Neural cell (in vitro differentiated cells): ENCODE data around the gene MMP13. TPM values are rescaled to one million over a fixed set of nuclear protein-coding genes. Genes with fewer than 3 reads are reported as not detected.

Source experiments
- H2AFZ ChIP-seq: fragments of 200-600, 300-800 bp; sonication (generic), shearing (Covaris generic); 2 replicates; pipeline ENCODE4 v1.6.0; 2014; ENCODE audit warnings: low read depth, mild to moderate bottlenecking, antibody characterized with exemption, low read length, moderate library complexity
- H3F3A ChIP-seq: fragments of 200-600 bp; shearing (Covaris generic); 2 replicates; pipeline ENCODE4 v1.6.1; 2016; ENCODE audit warnings: mild to moderate bottlenecking, moderate library complexity, mixed read lengths, antibody characterized with exemption, low read length; ENCODE audit not compliant: insufficient read depth, poor library complexity, severe bottlenecking
- H3K27ac ChIP-seq: fragments of 200-600, 300-800 bp; sonication (generic), shearing (Covaris generic); 2 replicates; pipeline ENCODE4 v1.5.1; 2014; ENCODE audit warnings: mild to moderate bottlenecking, low read length, moderate library complexity
- H3K27me3 ChIP-seq: fragments of 300-800, 200-600 bp; sonication (generic), shearing (Covaris generic); 2 replicates; pipeline ENCODE4 v1.6.0; 2014; ENCODE audit warnings: mild to moderate bottlenecking, low read depth, low read length, moderate library complexity; ENCODE audit not compliant: insufficient read depth
- H3K36me3 ChIP-seq: fragments of 300-800, 200-600 bp; sonication (generic), shearing (Covaris generic); 2 replicates; pipeline ENCODE4 v1.5.1; 2014; ENCODE audit warnings: mild to moderate bottlenecking, antibody characterized with exemption, low read length, moderate library complexity; ENCODE audit not compliant: insufficient read depth
- H3K4me2 ChIP-seq: fragments of 300-800, 200-600 bp; sonication (generic), shearing (Covaris generic); 2 replicates; pipeline ENCODE4 v1.6.0; 2014; ENCODE audit warnings: mild to moderate bottlenecking, low read length
- H3K4me3 ChIP-seq: fragments of 300-800, 200-600 bp; sonication (generic), shearing (Covaris generic); 2 replicates; pipeline ENCODE4 v1.5.1; 2014; ENCODE audit warnings: mild to moderate bottlenecking, low read length, moderate library complexity
- H3K79me2 ChIP-seq: fragments of 200-600 bp; shearing (Covaris generic); replicated peaks from 2 replicates; pipeline ENCODE4 v1.6.0; 2014; ENCODE audit warnings: mild to moderate bottlenecking, low read length, moderate library complexity; ENCODE audit not compliant: insufficient read depth
- H3K9ac ChIP-seq: fragments of 300-800, 200-600 bp; sonication (generic), shearing (Covaris generic); 2 replicates; pipeline ENCODE4 v1.6.1; 2016; ENCODE audit warnings: mild to moderate bottlenecking, low read length, mixed read lengths
- H3K9me2 ChIP-seq: fragments of 200-600 bp; shearing (Covaris generic); 2 replicates; pipeline ENCODE4 v1.6.1; 2016; ENCODE audit warnings: mild to moderate bottlenecking, low read length, mixed read lengths; ENCODE audit not compliant: insufficient read depth
- H3K9me3 ChIP-seq: fragments of 200-600, 300-800 bp; sonication (generic), shearing (Covaris generic); 2 replicates; pipeline ENCODE4 v1.6.1; 2016; ENCODE audit warnings: mild to moderate bottlenecking, mixed run types, low read length, moderate library complexity, mixed read lengths
- H4K20me1 ChIP-seq: fragments of 200-600 bp; shearing (Covaris generic); 2 replicates; pipeline ENCODE4 v1.6.1; 2016; ENCODE audit warnings: mild to moderate bottlenecking, mixed run types; ENCODE audit not compliant: insufficient read depth
- CTCF ChIP-seq: fragments of 450-650 bp; IDR thresholded peaks from 2 replicates; pipeline ENCODE4 v1.5.1; 2014; ENCODE audit warnings: antibody characterized with exemption, mild to moderate bottlenecking, moderate library complexity; ENCODE audit not compliant: poor library complexity, severe bottlenecking
- EP300 ChIP-seq: fragments of 450-650 bp; conservative IDR thresholded peaks from 2 replicates; pipeline ENCODE4 v1.6.1; 2014; ENCODE audit warnings: antibody characterized with exemption, mild to moderate bottlenecking, moderate library complexity; ENCODE audit not compliant: poor library complexity, severe bottlenecking
- EZH2 ChIP-seq: fragments of 200-600, 300-800 bp; shearing (Covaris generic), sonication (generic); IDR thresholded peaks from 2 replicates; pipeline ENCODE4 v1.6.1; 2014; ENCODE audit warnings: antibody characterized with exemption, low read length, borderline replicate concordance, mild to moderate bottlenecking; ENCODE audit not compliant: insufficient read depth, poor library complexity, severe bottlenecking
- MXI1 ChIP-seq: fragments of 450-650 bp; conservative IDR thresholded peaks from 2 replicates; pipeline ENCODE4 v1.6.1; 2014; ENCODE audit warnings: antibody characterized with exemption, mild to moderate bottlenecking; ENCODE audit not compliant: poor library complexity, severe bottlenecking
- POLR2AphosphoS5 ChIP-seq: IDR thresholded peaks from 2 replicates; pipeline ENCODE4 v1.6.1; 2012
- RAD21 ChIP-seq: fragments of 450-650 bp; conservative IDR thresholded peaks from 2 replicates; pipeline ENCODE4 v1.6.1; 2014; ENCODE audit warnings: antibody characterized with exemption, mild to moderate bottlenecking, moderate library complexity
- REST ChIP-seq: IDR thresholded peaks from 2 replicates; pipeline ENCODE4 v1.6.1; 2012; ENCODE audit warnings: borderline replicate concordance
- SMC3 ChIP-seq: fragments of 450-650 bp; conservative IDR thresholded peaks from 2 replicates; pipeline ENCODE4 v1.6.1; 2014; ENCODE audit warnings: antibody characterized with exemption, mild to moderate bottlenecking, moderate library complexity; ENCODE audit not compliant: poor library complexity
- TAF1 ChIP-seq: IDR thresholded peaks from 2 replicates; pipeline ENCODE4 v1.6.1; 2012; ENCODE audit warnings: low read depth
- polyA plus RNA-seq: library from polyadenylated mRNA; depleted of rRNA; stranded (reverse); fragments of >200 nt; gene quantifications from 2 replicates; pipeline ENCODE4 v1.2.3, GENCODE V29; 2014

The MMP13 gene
- polyA plus RNA-seq, 1 donor from 2014 or later, result not detected

GRCh38 chr11:102928247-102928646, 27.3 kb downstream of the MMP13 start:
- no peak for TF ChIP-seq TAF1
- no peak for TF ChIP-seq EZH2
- TF ChIP-seq EP300, result no peak
- TF ChIP-seq REST, result no peak
- no peak for TF ChIP-seq MXI1
- TF ChIP-seq CTCF, result no peak
- no peak for TF ChIP-seq SMC3
- no peak for TF ChIP-seq POLR2AphosphoS5
- no peak for TF ChIP-seq RAD21
- Histone ChIP-seq H3K9ac (no peak overlapping the region), H3K36me3 (no peaks in the 10 kb centered on the region), H3F3A (no peaks in the 10 kb centered on the region), H3K27me3 (no peaks in the 10 kb centered on the region), H3K4me2 (no peak overlapping the region), H3K4me3 (no peak overlapping the region), H3K27ac (no peak overlapping the region), H4K20me1 (no peaks in the 10 kb centered on the region), H3K79me2 (no peaks in the 10 kb centered on the region), H3K9me2 (no peaks in the 10 kb centered on the region), H2AFZ (no peak overlapping the region), H3K9me3 (no peaks in the 10 kb centered on the region)

- Histone ChIP-seq H4K20me1 (no peaks in the 10 kb centered on the region), H3K4me3 (no peak overlapping the region), H3K9me2 (no peaks in the 10 kb centered on the region), H3K4me2 (no peak overlapping the region), H3K9ac (no peak overlapping the region), H3K27me3 (no peaks in the 10 kb centered on the region), H3K79me2 (no peaks in the 10 kb centered on the region), H3K36me3 (no peaks in the 10 kb centered on the region), H3K27ac (no peak overlapping the region), H3F3A (no peaks in the 10 kb centered on the region), H3K9me3 (no peaks in the 10 kb centered on the region), H2AFZ (no peak overlapping the region)
- TF ChIP-seq CTCF, result no peak
- TF ChIP-seq POLR2AphosphoS5, result no peak
These were observed 27.9 kb downstream of the MMP13 start for GRCh38 chr11:102927624-102927990.
